DMS 273 (cell line): ENCODE measurements around the gene RPL18A.

Source experiments
- DNase-seq: peaks from one replicate; lab custom pipeline; 2025; ENCODE audit not compliant: unreplicated experiment; lab: John Stamatoyannopoulos, UW

Gene RPL18A

GRCh38 chr19:17841810-17842662 is 17.7 kb upstream of the RPL18A start:
- DNase-seq: peak; percentile 97

- no peak for DNase-seq
Measured at GRCh38 chr19:17842663-17843291, 16.9 kb upstream of the RPL18A start.

- DNase-seq: no peak
Measured at GRCh38 chr19:17843292-17843827, 16.4 kb upstream of the RPL18A start.

- no peak for DNase-seq
Measured at GRCh38 chr19:17843908-17844490, 15.7 kb upstream of the RPL18A start.

GRCh38 chr19:17846146-17846545 is 13.6 kb upstream of the RPL18A start:
- DNase-seq: no peak

GRCh38 chr19:17847538-17848366 is 12.0 kb upstream of the RPL18A start, which contains the start of gene JAK3:
Gene JAK3, minus strand, starts transcription at chr19:17847982. Its CDS starts 3,565 bp downstream, at chr19:17844417.
- DNase-seq: no peak

GRCh38 chr19:17848595-17849292 is 11.0 kb upstream of the RPL18A start:
- DNase-seq: no peak

GRCh38 chr19:17854061-17854460 is 5.6 kb upstream of the RPL18A start:
- no peak for DNase-seq

GRCh38 chr19:17855280-17856152 is 4.2 kb upstream of the RPL18A start:
- DNase-seq: peak; percentile 91

- no peak for DNase-seq
Measured at GRCh38 chr19:17860331-17860992, 752 bp downstream of the RPL18A start.

- no peak for DNase-seq
Measured at GRCh38 chr19:17860993-17861360, 1.3 kb downstream of the RPL18A start.

- peak; percentile 41 for DNase-seq
Measured at GRCh38 chr19:17861542-17862402, 2.1 kb downstream of the RPL18A start.

GRCh38 chr19:17862711-17863519 is 3.2 kb downstream of the RPL18A start:
- no peak for DNase-seq

- DNase-seq: peak; percentile 60
Measured at GRCh38 chr19:17863520-17864182, 3.9 kb downstream of the RPL18A start.

GRCh38 chr19:17865364-17866311 is 5.9 kb downstream of the RPL18A start:
- peak; percentile 91 for DNase-seq
